ENCODE results near the gene DEF6. TPM values are rescaled to one million over a fixed set of nuclear protein-coding genes. Genes with fewer than 3 reads are reported as not detected.

The DEF6 gene
- total RNA-seq, 4 donors from 2014 or later = 0.78 to 4.6 (median 4.3) TPM

DNA sequence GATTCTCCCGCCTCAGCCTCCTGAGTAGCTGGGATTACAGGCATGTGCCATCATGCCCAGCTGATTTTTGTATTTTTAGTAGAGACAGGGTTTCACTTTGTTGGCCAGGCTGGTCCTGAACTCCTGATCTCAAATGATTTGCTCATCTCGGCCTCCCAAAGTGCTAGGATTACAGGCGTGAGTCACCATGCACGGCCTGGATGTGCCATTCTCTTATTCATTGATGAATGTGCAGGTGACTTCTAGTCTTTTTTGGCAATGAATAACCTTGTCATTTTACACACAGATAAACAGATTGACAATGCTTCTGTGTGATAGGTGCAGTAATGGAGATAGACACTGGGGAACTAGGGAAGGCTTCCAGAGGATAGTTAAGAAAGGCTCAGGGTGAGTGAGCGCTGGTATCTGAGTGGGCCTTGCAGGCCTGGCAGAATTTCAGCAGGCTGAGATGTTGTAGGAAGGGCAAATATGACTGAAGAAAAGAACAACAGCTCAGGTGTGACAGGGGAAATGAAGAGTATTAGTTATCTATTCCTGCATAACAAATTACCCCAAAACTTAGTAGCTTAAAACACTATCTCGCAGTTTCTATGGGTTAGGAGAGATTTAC lies 68.1 kb downstream of the DEF6 start:
- WGBS, 2 donors (ENCODE audit: low coverage in 1 of 2) = 94 to 99% methylated on average over 3 to 6 of the region's 6 CpGs
- no peak for ATAC-seq

DNA sequence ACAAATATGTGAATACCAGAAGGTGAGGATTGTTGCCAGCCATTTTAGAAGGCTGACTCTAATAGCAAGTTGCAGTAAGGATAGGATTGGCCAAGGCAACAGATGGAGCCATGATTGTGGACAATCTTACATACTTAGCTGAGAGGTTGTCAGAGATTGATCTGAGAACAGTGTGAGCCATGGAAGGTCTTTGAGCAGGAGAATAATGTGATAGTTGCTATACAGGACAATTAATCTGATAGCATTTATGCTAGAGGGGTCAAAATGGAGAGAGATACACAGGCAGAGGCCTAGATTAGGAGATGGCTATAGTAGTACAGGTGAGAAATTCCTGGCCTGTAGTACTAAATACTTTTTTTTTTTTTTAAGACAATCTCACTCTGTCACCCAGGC lies 68.6 kb downstream of the DEF6 start:
- no peak overlapping the region for H3K4me3 ChIP-seq
- H3K9me3 ChIP-seq = no peaks in the 10 kb centered on the region
- no peaks in the 10 kb centered on the region for H3K36me3 ChIP-seq
- H3K27me3 ChIP-seq = no peaks in the 10 kb centered on the region
- H3K4me1 ChIP-seq = peaks cover 0 to 43% (median 16%) of the 10 kb centered on the region in 3 donors
- ATAC-seq = no peak
- no peak overlapping the region for H3K27ac ChIP-seq
- TF ChIP-seq EP300 (IDR thresholded peaks at IDR 0.05) = no peak
- no peak for TF ChIP-seq POLR2AphosphoS5 (IDR thresholded peaks at IDR 0.05)
- no peak for TF ChIP-seq POLR2A (IDR thresholded peaks at IDR 0.05)
- TF ChIP-seq, protein P1, sequence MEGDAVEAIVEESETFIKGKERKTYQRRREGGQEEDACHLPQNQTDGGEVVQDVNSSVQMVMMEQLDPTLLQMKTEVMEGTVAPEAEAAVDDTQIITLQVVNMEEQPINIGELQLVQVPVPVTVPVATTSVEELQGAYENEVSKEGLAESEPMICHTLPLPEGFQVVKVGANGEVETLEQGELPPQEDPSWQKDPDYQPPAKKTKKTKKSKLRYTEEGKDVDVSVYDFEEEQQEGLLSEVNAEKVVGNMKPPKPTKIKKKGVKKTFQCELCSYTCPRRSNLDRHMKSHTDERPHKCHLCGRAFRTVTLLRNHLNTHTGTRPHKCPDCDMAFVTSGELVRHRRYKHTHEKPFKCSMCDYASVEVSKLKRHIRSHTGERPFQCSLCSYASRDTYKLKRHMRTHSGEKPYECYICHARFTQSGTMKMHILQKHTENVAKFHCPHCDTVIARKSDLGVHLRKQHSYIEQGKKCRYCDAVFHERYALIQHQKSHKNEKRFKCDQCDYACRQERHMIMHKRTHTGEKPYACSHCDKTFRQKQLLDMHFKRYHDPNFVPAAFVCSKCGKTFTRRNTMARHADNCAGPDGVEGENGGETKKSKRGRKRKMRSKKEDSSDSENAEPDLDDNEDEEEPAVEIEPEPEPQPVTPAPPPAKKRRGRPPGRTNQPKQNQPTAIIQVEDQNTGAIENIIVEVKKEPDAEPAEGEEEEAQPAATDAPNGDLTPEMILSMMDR (IDR thresholded peaks at IDR 0.05) = no peak

More for the DNA sequence above, 68.1 kb downstream of the DEF6 start:
- peaks cover 1 to 43% (median 17%) of the 10 kb centered on the region in 3 donors for H3K4me1 ChIP-seq
- no peaks in the 10 kb centered on the region for H3K9me3 ChIP-seq
- no peak overlapping the region for H3K4me3 ChIP-seq
- TF ChIP-seq EP300 (IDR thresholded peaks at IDR 0.05) (no peak), POLR2AphosphoS5 (IDR thresholded peaks at IDR 0.05) (no peak), POLR2A (IDR thresholded peaks at IDR 0.05) (no peak)
- TF ChIP-seq, protein P1 (IDR thresholded peaks at IDR 0.05) = no peak
- no peak overlapping the region for H3K27ac ChIP-seq
- H3K27me3 ChIP-seq = no peaks in the 10 kb centered on the region
- no peaks in the 10 kb centered on the region for H3K36me3 ChIP-seq

DNA sequence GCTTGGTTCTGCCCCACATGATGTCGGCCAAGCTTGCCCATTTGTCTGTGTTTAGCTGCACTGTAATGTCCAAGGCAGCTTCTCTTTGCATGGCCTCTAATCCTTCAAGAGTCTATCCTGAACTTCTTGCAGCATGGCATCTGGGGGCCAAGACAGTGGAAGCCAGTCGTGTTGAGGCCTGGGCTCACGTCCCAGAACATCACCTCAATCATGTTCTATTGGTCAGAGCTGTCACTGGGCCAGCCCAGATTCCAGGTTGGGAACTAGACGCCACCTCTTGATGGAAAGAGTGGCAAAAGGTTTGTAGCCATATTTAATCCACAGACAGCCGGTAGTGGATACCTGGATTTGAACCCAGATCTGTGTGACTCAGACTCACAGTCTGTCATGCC lies 70.0 kb downstream of the DEF6 start:
- H3K9me3 ChIP-seq = no peaks in the 10 kb centered on the region
- ATAC-seq = no peak
- no peak overlapping the region for H3K27ac ChIP-seq
- TF ChIP-seq, protein P1 (IDR thresholded peaks at IDR 0.05) = no peak
- TF ChIP-seq POLR2AphosphoS5 (IDR thresholded peaks at IDR 0.05) (no peak), EP300 (IDR thresholded peaks at IDR 0.05) (no peak), POLR2A (IDR thresholded peaks at IDR 0.05) (no peak)
- WGBS, 2 donors (ENCODE audit: low coverage in 1 of 2) = 54 to 83% methylated on average over 1 to 4 of the region's 5 CpGs
- no peaks in the 10 kb centered on the region for H3K27me3 ChIP-seq
- H3K4me1 ChIP-seq = peaks cover 0 to 40% (median 16%) of the 10 kb centered on the region in 3 donors
- H3K4me3 ChIP-seq = no peak overlapping the region
- H3K36me3 ChIP-seq = no peaks in the 10 kb centered on the region

- H3K27ac ChIP-seq = no peak overlapping the region
- H3K4me1 ChIP-seq = peaks cover 0 to 40% (median 16%) of the 10 kb centered on the region in 3 donors
- H3K9me3 ChIP-seq = no peaks in the 10 kb centered on the region
- no peaks in the 10 kb centered on the region for H3K36me3 ChIP-seq
- H3K27me3 ChIP-seq = no peaks in the 10 kb centered on the region
- no peak overlapping the region for H3K4me3 ChIP-seq
- WGBS, 2 donors (ENCODE audit: low coverage in 1 of 2) = 80 to 90% methylated on average over 1 to 2 of the region's 2 CpGs
- TF ChIP-seq EP300 (IDR thresholded peaks at IDR 0.05) = no peak
- TF ChIP-seq, protein P1 (IDR thresholded peaks at IDR 0.05) = no peak
- TF ChIP-seq POLR2AphosphoS5 (IDR thresholded peaks at IDR 0.05) = no peak
- TF ChIP-seq POLR2A (IDR thresholded peaks at IDR 0.05) = no peak
- ATAC-seq = no peak
These were observed 70.6 kb downstream of the DEF6 start for GRCh38 chr6:35368038-35368887.
